ENCODE data around the gene WDR75. TPM values are rescaled to one million over a fixed set of nuclear protein-coding genes. Genes with fewer than 3 reads are reported as not detected.

WDR75 gene
- polyA plus RNA-seq, 3 donors: 3.9 to 20.7 (median 5.8) TPM

GRCh38 chr2:189446780-189447179 is 5.5 kb downstream of the WDR75 start:
- Histone ChIP-seq H3K4me2 (replicated peaks; ENCODE audit: extremely low read depth, low read length, poor library complexity, severe bottlenecking) (no peak overlapping the region), H3K79me2 (ENCODE audit: insufficient read depth, low read length) (peaks cover 63% of the 10 kb centered on the region), H3K27ac (ENCODE audit: low read depth in 1 of 2, low read length in 2 of 2) (no peak overlapping the region), H3K9ac (ENCODE audit: insufficient read depth, low read length, poor library complexity, severe bottlenecking) (no peak overlapping the region), H3K27me3 (ENCODE audit: control insufficient read depth in 2 of 2, insufficient read depth in 2 of 2, low read length in 2 of 2) (no peaks in the 10 kb centered on the region), H3K4me1 (ENCODE audit: control insufficient read depth in 1 of 2, insufficient read depth in 2 of 2, low read length in 2 of 2) (peaks cover 8 to 18% of the 10 kb centered on the region in 2 donors), H3K9me3 (replicated peaks in 1 of 2; ENCODE audit: control insufficient read depth in 1 of 2, insufficient read depth in 1 of 2, low read length in 2 of 2) (no peaks in the 10 kb centered on the region), H2AFZ (ENCODE audit: insufficient read depth, low read depth, low read length, poor library complexity, severe bottlenecking) (no peak overlapping the region), H3K4me3 (replicated peaks in 1 of 3; ENCODE audit: low read depth in 2 of 3, low read length in 3 of 3) (no peak overlapping the region), H4K20me1 (ENCODE audit: insufficient read depth, low read length) (peaks cover 6% of the 10 kb centered on the region), H3K36me3 (replicated peaks in 1 of 2; ENCODE audit: control insufficient read depth in 1 of 2, insufficient read depth in 2 of 2, low read length in 2 of 2) (peaks cover 37 to 66% of the 10 kb centered on the region in 2 donors)
- Mint-ChIP-seq H3K9me3 (no peaks in the 10 kb centered on the region), H3K4me3 (no peak overlapping the region), H3K36me3 (peaks cover 37 to 45% of the 10 kb centered on the region in 2 donors), H3K4me1 (peaks cover 7% of the 10 kb centered on the region), H3K27me3 (ENCODE audit: low read depth in 3 of 3) (no peaks in the 10 kb centered on the region), H3K27ac (no peak overlapping the region)
- intact Hi-C loops (cut with micrococcal nuclease): loop anchor here in 1 of 2 donors (10.0 kb wide), 1 partner anchor 338 kb away; the partner anchor contains the start of genes ORMDL1 and PMS1
- WGBS (ENCODE audit: insufficient coverage): 100% methylated on average over 2 of the region's 2 CpGs
- no peak for DNase-seq
- TF ChIP-seq, protein P1, sequence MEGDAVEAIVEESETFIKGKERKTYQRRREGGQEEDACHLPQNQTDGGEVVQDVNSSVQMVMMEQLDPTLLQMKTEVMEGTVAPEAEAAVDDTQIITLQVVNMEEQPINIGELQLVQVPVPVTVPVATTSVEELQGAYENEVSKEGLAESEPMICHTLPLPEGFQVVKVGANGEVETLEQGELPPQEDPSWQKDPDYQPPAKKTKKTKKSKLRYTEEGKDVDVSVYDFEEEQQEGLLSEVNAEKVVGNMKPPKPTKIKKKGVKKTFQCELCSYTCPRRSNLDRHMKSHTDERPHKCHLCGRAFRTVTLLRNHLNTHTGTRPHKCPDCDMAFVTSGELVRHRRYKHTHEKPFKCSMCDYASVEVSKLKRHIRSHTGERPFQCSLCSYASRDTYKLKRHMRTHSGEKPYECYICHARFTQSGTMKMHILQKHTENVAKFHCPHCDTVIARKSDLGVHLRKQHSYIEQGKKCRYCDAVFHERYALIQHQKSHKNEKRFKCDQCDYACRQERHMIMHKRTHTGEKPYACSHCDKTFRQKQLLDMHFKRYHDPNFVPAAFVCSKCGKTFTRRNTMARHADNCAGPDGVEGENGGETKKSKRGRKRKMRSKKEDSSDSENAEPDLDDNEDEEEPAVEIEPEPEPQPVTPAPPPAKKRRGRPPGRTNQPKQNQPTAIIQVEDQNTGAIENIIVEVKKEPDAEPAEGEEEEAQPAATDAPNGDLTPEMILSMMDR (IDR thresholded peaks at IDR 0.05): no peak

DNA sequence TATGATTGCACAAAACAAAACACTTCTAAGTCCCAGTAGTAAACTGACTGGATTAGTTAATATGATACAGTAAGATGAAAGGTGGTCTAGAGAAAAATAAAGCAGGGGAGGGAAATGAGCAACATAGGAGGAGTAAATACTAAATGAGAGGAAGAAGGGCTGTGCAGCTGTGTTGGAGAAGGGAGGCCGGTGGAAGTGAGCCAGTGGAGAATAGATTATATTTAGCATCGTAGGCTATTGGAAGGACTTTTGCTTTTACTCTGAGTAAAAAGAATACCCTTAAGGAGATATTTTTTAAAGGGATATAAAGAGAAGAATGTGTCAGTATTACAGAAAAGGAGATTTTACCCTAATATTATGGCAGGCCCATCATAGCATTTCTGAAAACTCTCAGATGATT is 12.7 kb downstream of the WDR75 start:
- no peak overlapping the region for H2AFZ ChIP-seq (ENCODE audit: insufficient read depth, low read depth, low read length, poor library complexity, severe bottlenecking)
- no peak overlapping the region for H3K4me3 Mint-ChIP-seq
- H3K27ac Mint-ChIP-seq: peak overlapping the region in 1 of 7 donors; percentile 25
- H3K36me3 ChIP-seq (replicated peaks in 1 of 2; ENCODE audit: control insufficient read depth in 1 of 2, insufficient read depth in 2 of 2, low read length in 2 of 2): peaks cover 96 to 100% of the 10 kb centered on the region in 2 donors
- no peaks in the 10 kb centered on the region for H3K27me3 ChIP-seq (ENCODE audit: control insufficient read depth in 2 of 2, insufficient read depth in 2 of 2, low read length in 2 of 2)
- no peaks in the 10 kb centered on the region for H3K4me1 ChIP-seq (ENCODE audit: control insufficient read depth in 1 of 2, insufficient read depth in 2 of 2, low read length in 2 of 2)
- H3K4me3 ChIP-seq (replicated peaks in 1 of 3; ENCODE audit: low read depth in 2 of 3, low read length in 3 of 3): no peak overlapping the region
- TF ChIP-seq, protein P1 (IDR thresholded peaks at IDR 0.05): no peak
- H3K9me3 ChIP-seq (replicated peaks in 1 of 2; ENCODE audit: control insufficient read depth in 1 of 2, insufficient read depth in 1 of 2, low read length in 2 of 2): no peaks in the 10 kb centered on the region
- no peaks in the 10 kb centered on the region for H3K27me3 Mint-ChIP-seq (ENCODE audit: low read depth in 3 of 3)
- H3K4me2 ChIP-seq (replicated peaks; ENCODE audit: extremely low read depth, low read length, poor library complexity, severe bottlenecking): no peak overlapping the region
- intact Hi-C loops (cut with micrococcal nuclease): no loop called here
- no peak for DNase-seq
- peaks cover 79 to 95% of the 10 kb centered on the region in 2 donors for H3K36me3 Mint-ChIP-seq
- H3K9me3 Mint-ChIP-seq: no peaks in the 10 kb centered on the region
- H4K20me1 ChIP-seq (ENCODE audit: insufficient read depth, low read length): no peaks in the 10 kb centered on the region
- no peaks in the 10 kb centered on the region for H3K4me1 Mint-ChIP-seq
- no peak overlapping the region for H3K27ac ChIP-seq (ENCODE audit: low read depth in 1 of 2, low read length in 2 of 2)
- H3K79me2 ChIP-seq (ENCODE audit: insufficient read depth, low read length): no peaks in the 10 kb centered on the region
- H3K9ac ChIP-seq (ENCODE audit: insufficient read depth, low read length, poor library complexity, severe bottlenecking): no peak overlapping the region
- WGBS (ENCODE audit: insufficient coverage): 100% methylated on average over 1 of the region's 2 CpGs

All from CD14-positive monocyte (primary cell).